AG10803 (cell line): ENCODE data around the gene SLCO3A1.

Source experiments
- DNase-seq: peaks from one replicate; pipeline ENCODE4 v3.0.0; 2010; ENCODE audit warnings: low read depth
- H3K4me3 ChIP-seq: 2 replicates; pipeline ENCODE4 v1.5.1; 2011; ENCODE audit warnings: mild to moderate bottlenecking, low read length, control low read depth
- CTCF ChIP-seq: conservative IDR thresholded peaks from 2 replicates; pipeline ENCODE4 v1.5.1; 2011; ENCODE audit warnings: mild to moderate bottlenecking, low read length, control low read depth, inconsistent platforms

SLCO3A1 gene

GRCh38 chr15:92005154-92005553, 151.6 kb downstream of the SLCO3A1 start:
- TF ChIP-seq CTCF: no peak
- no peak overlapping the region for H3K4me3 ChIP-seq
- DNase-seq: no peak

GRCh38 chr15:92006186-92007028, 152.9 kb downstream of the SLCO3A1 start:
- DNase-seq: no peak
- no peak for TF ChIP-seq CTCF
- no peak overlapping the region for H3K4me3 ChIP-seq

- no peak overlapping the region for H3K4me3 ChIP-seq
- DNase-seq: no peak
- no peak for TF ChIP-seq CTCF
These were observed 155.7 kb downstream of the SLCO3A1 start for GRCh38 chr15:92009162-92009561.

GRCh38 chr15:92011611-92012367, 158.3 kb downstream of the SLCO3A1 start:
- peak overlapping the region; percentile 13 for H3K4me3 ChIP-seq
- peak; percentile 13 for DNase-seq
- TF ChIP-seq CTCF: no peak

GRCh38 chr15:92012368-92012629, 158.8 kb downstream of the SLCO3A1 start:
- H3K4me3 ChIP-seq: peak overlapping the region; percentile 13; the same call in 1 of the 2 replicates
- TF ChIP-seq CTCF: no peak
- no peak for DNase-seq

GRCh38 chr15:92012881-92013280, 159.4 kb downstream of the SLCO3A1 start:
- no peak for TF ChIP-seq CTCF
- no peak for DNase-seq
- no peak overlapping the region for H3K4me3 ChIP-seq
